Activated CD4-positive, CD25-positive, alpha-beta regulatory T cell (primary cell): Measurements from ENCODE around the gene OR4D6.
"Not testable (repeated sequence)": the region's sequence is repeated elsewhere in the genome, so short reads cannot be mapped to it uniquely, and the experiment has no call there.

Experiments
- DNase-seq, 4 experiments: peaks; one replicate each; lab custom pipeline; 2025; lab: John Stamatoyannopoulos, UW

The OR4D6 gene

GRCh38 chr11:59456661-59457060, at the start of gene OR4D6:
Gene OR4D6, plus strand, starts transcription at chr11:59456961. Its CDS starts 0 bp downstream, at chr11:59456961.
- DNase-seq = no peak

GRCh38 chr11:59413646-59414045, 43.1 kb upstream of the OR4D6 start:
- DNase-seq = no peak

- DNase-seq = no peak
Observed at GRCh38 chr11:59415111-59415510, 41.6 kb upstream of the OR4D6 start.

- no peak for DNase-seq
Observed at GRCh38 chr11:59416613-59417012, 40.1 kb upstream of the OR4D6 start.

- no peak for DNase-seq
Observed at GRCh38 chr11:59417023-59417422, 39.7 kb upstream of the OR4D6 start.

- DNase-seq = no peak
Observed at GRCh38 chr11:59418156-59418555, 38.6 kb upstream of the OR4D6 start.

- DNase-seq = no peak
Observed at GRCh38 chr11:59423835-59424234, 32.9 kb upstream of the OR4D6 start.

GRCh38 chr11:59425131-59425530, 31.6 kb upstream of the OR4D6 start:
- DNase-seq = no peak

GRCh38 chr11:59426361-59427067, 30.2 kb upstream of the OR4D6 start, which contains the start of gene OR5A2:
Gene OR5A2, minus strand, starts transcription at chr11:59426413. Its CDS starts 3,460 bp downstream, at chr11:59422953.
- no peak for DNase-seq

- no peak for DNase-seq
Observed at GRCh38 chr11:59427068-59427382, 29.7 kb upstream of the OR4D6 start.

GRCh38 chr11:59429924-59430516, 26.7 kb upstream of the OR4D6 start:
- no peak for DNase-seq

- DNase-seq = no peak
Observed at GRCh38 chr11:59436169-59436568, 20.6 kb upstream of the OR4D6 start, which contains the start of gene OR5A1. Gene OR5A1, plus strand, starts transcription at chr11:59436469. Its CDS starts 6,700 bp downstream, at chr11:59443169.

GRCh38 chr11:59437770-59438169, 19.0 kb upstream of the OR4D6 start:
- DNase-seq = no peak

GRCh38 chr11:59445624-59446023, 11.1 kb upstream of the OR4D6 start:
- not testable (repeated sequence) for DNase-seq

- no peak for DNase-seq
Observed at GRCh38 chr11:59448484-59448883, 8.3 kb upstream of the OR4D6 start.

GRCh38 chr11:59459916-59460315, 3.2 kb downstream of the OR4D6 start:
- no peak for DNase-seq

GRCh38 chr11:59463190-59463641, 6.5 kb downstream of the OR4D6 start:
- no peak for DNase-seq

- DNase-seq = no peak
Observed at GRCh38 chr11:59473015-59473414, 16.3 kb downstream of the OR4D6 start, which contains the start of gene OR4D10. Gene OR4D10, plus strand, starts transcription at chr11:59473315. Its CDS starts 4,115 bp downstream, at chr11:59477430.

GRCh38 chr11:59475176-59475575, 18.4 kb downstream of the OR4D6 start:
- DNase-seq = no peak

GRCh38 chr11:59479906-59480305, 23.1 kb downstream of the OR4D6 start:
- no peak for DNase-seq

- DNase-seq = no peak
Observed at GRCh38 chr11:59480359-59480758, 23.6 kb downstream of the OR4D6 start.

GRCh38 chr11:59501931-59502330, 45.2 kb downstream of the OR4D6 start:
- no peak for DNase-seq

- no peak for DNase-seq
Observed at GRCh38 chr11:59503276-59503675, 46.5 kb downstream of the OR4D6 start, which contains the start of gene OR4D11. Gene OR4D11, plus strand, starts transcription at chr11:59503576. Its CDS starts 0 bp downstream, at chr11:59503576.
